Adrenal gland (tissue), 5 donors: ENCODE data around the gene NR3C1.

ENCODE experiments used
- CTCF ChIP-seq, 6 experiments: fragments of 450-650 bp in 4 of 6; fragments of 200-600 bp in 2 of 6; sonication (generic) in 1 of 6; IDR thresholded peaks; 1 replicate in 5 of 6; 2 replicates in 1 of 6; pipeline versions ENCODE4 v1.5.1 to v1.8.0; 2016 to 2021; ENCODE audit warnings: antibody characterized with exemption in 6 of 6, mild to moderate bottlenecking in 2 of 6, moderate library complexity in 1 of 6
- POLR2A ChIP-seq, 2 donors: fragments of 450-650 bp; IDR thresholded peaks; one replicate each; pipeline ENCODE4 v1.6.1; 2017; ENCODE audit warnings: antibody characterized with exemption in 2 of 2, mild to moderate bottlenecking in 2 of 2, moderate library complexity in 1 of 2
- donor health status: DM: no; HTN: no; CAD: no.

DNA sequence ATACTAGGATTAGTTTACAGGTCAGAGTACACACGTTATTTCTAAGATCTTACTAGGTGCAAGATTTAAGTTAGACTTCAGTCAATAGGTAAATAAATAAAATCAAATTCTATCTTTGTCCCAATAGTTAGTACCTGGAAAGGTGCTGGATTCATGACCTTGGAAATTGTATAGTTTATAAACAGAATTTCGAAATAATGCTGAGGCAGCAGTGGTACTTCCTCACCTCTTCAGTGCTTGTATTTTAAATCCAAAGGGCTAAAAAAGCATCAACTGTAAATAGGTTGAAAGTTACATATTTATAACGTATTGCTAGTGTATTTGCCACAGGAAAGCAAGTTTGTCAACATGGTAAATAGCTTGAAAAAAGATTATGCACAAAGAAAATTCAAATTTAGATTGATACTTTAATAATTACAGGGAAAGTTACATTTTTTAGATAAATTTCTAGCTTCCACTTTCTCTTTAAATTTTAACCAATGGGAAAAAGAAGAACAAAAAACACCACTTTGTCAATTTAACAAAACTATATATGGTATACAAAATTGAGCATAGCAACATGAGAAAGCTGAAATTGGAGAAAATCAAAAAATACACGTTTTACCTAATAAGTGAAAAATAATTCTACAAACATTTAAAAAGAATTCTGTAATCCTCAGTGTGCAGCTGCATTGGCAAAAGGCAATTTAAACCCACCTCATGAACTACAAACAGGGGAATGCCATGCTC lies 46.5 kb downstream of the NR3C1 start:
- TF ChIP-seq CTCF (IDR thresholded peaks at IDR 0.05), result no peak
- no peak for TF ChIP-seq POLR2A (IDR thresholded peaks at IDR 0.05)
